Smooth muscle cell (in vitro differentiated cells): Measurements from ENCODE around the gene PPIL6. TPM values are rescaled to one million over a fixed set of nuclear protein-coding genes. Genes with fewer than 3 reads are reported as not detected.
A peak's percentile ranks its signal among the peaks of the same experiment; 100 is the strongest.

ENCODE experiments used
- DNase-seq: peaks from one replicate; lab custom pipeline; 2025; ENCODE audit not compliant: unreplicated experiment; lab: John Stamatoyannopoulos, UW
- H2AFZ ChIP-seq: fragments of 200-600 bp; sonication (generic); 2 replicates; pipeline ENCODE4 v1.6.0; 2016; ENCODE audit warnings: antibody characterized with exemption, low read depth, mild to moderate bottlenecking
- H3F3A ChIP-seq: fragments of 200-600 bp; sonication (generic); 2 replicates; pipeline ENCODE4 v1.6.0; 2017; ENCODE audit warnings: antibody characterized with exemption, low read depth
- H3K27ac ChIP-seq: fragments of 200-600 bp; sonication (generic); 2 replicates; pipeline ENCODE4 v1.5.1; 2016; ENCODE audit warnings: low read depth, mild to moderate bottlenecking
- H3K27me3 ChIP-seq: fragments of 200-600 bp; sonication (generic); 2 replicates; pipeline ENCODE4 v1.6.1; 2016; ENCODE audit warnings: low read depth, mild to moderate bottlenecking
- H3K36me3 ChIP-seq: fragments of 200-600 bp; sonication (generic); 2 replicates; pipeline ENCODE4 v1.5.1; 2016; ENCODE audit warnings: low read depth
- H3K4me1 ChIP-seq: fragments of 200-600 bp; sonication (generic); 2 replicates; pipeline ENCODE4 v1.5.1; 2016; ENCODE audit warnings: low read depth
- H3K4me2 ChIP-seq: fragments of 200-600 bp; sonication (generic); 2 replicates; pipeline ENCODE4 v1.6.0; 2016; ENCODE audit warnings: mild to moderate bottlenecking
- H3K4me3 ChIP-seq: fragments of 200-600 bp; sonication (generic); 2 replicates; pipeline ENCODE4 v1.5.1; 2016; ENCODE audit warnings: mild to moderate bottlenecking
- H3K79me2 ChIP-seq: fragments of 200-600 bp; sonication (generic); 2 replicates; pipeline ENCODE4 v1.6.0; 2016; ENCODE audit warnings: low read depth, mild to moderate bottlenecking
- H3K9ac ChIP-seq: fragments of 200-600 bp; sonication (generic); 2 replicates; pipeline ENCODE4 v1.6.0; 2016; ENCODE audit warnings: low read depth
- H3K9me3 ChIP-seq: fragments of 200-600 bp; sonication (generic); replicated peaks from 2 replicates; pipeline ENCODE4 v1.5.1; 2016; ENCODE audit warnings: low read depth
- H4K20me1 ChIP-seq: fragments of 200-600 bp; sonication (generic); 2 replicates; pipeline ENCODE4 v1.6.0; 2016; ENCODE audit warnings: low read depth
- WGBS: methylation state at CpG from one replicate; pipeline ENCODE4 v1.1.7; 2016; ENCODE audit warnings: low lambda C conversion rate; 5-methylcytosine and 5-hydroxymethylcytosine counted together
- polyA plus RNA-seq: library from polyadenylated mRNA; unstranded; fragments of >200 nt; fragmentation: Nextera tagmentation; extraction: Ambion mirVana; gene quantifications from 2 replicates; pipeline ENCODE4 v1.2.1, GENCODE V29; 2016
- total RNA-seq: library from RNA; depleted of rRNA; stranded (reverse); fragments of >200 nt; gene quantifications from 2 replicates; pipeline ENCODE4 v1.2.3, GENCODE V29; 2014
- TF ChIP-seq, protein P1 (sequence below): fragments of 200-600 bp; sonication (generic); IDR thresholded peaks from 2 replicates; pipeline ENCODE4 v1.5.1; 2017; ENCODE audit warnings: borderline replicate concordance, mild to moderate bottlenecking, antibody characterized with exemption; ENCODE audit not compliant: insufficient read depth, poor library complexity, severe bottlenecking

PPIL6 gene
- total and polyA plus RNA-seq, 2 experiments from 2014 or later = 1.3 to 1.7 TPM

DNA sequence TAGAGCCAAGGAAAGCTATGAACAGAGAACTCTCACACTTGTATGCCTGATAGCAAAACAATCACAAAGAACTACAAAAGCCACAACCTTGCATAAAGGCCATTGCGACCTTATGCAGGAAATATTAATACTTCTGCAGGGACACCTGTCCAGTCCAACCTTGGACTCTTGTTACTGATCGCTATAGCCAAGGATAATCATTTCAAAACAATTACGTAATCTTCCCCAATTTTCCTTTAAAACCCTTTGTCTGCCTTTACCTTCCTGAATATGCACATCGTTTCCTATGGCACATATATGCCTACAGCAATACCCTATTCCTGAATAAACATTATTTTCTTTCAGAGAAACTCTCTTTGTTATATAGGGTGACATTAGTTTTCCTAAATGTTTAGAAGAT is 22.8 kb downstream of the PPIL6 start:
- 93% methylated on average over 4 of the region's 4 CpGs for WGBS
- TF ChIP-seq, protein P1, sequence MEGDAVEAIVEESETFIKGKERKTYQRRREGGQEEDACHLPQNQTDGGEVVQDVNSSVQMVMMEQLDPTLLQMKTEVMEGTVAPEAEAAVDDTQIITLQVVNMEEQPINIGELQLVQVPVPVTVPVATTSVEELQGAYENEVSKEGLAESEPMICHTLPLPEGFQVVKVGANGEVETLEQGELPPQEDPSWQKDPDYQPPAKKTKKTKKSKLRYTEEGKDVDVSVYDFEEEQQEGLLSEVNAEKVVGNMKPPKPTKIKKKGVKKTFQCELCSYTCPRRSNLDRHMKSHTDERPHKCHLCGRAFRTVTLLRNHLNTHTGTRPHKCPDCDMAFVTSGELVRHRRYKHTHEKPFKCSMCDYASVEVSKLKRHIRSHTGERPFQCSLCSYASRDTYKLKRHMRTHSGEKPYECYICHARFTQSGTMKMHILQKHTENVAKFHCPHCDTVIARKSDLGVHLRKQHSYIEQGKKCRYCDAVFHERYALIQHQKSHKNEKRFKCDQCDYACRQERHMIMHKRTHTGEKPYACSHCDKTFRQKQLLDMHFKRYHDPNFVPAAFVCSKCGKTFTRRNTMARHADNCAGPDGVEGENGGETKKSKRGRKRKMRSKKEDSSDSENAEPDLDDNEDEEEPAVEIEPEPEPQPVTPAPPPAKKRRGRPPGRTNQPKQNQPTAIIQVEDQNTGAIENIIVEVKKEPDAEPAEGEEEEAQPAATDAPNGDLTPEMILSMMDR = no peak

DNA sequence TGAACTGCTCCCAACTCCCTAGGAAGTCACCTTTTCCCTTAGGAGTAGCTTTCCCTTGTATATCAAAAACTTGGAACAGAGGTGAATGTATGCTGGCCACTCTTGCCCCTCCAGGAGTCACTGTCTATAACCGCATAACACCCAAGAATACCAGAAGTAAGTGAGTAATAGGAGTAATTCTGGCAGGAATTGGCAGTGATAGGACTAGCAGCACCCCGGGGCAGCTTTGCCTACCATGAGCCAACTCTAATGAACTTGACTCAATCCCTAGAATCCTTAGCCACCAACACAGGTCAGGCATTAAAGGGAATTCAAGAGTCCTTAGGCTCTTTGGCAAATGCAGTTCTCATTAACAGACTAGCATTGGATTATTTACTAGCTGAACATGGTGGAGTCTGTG is 29.4 kb downstream of the PPIL6 start:
- TF ChIP-seq, protein P1 = no peak
- Histone ChIP-seq H3K4me1 (no peaks in the 10 kb centered on the region), H3K9me3 (no peaks in the 10 kb centered on the region), H3K9ac (no peak overlapping the region), H3K4me2 (no peak overlapping the region), H4K20me1 (no peaks in the 10 kb centered on the region), H3K36me3 (no peaks in the 10 kb centered on the region), H3F3A (no peaks in the 10 kb centered on the region), H2AFZ (no peak overlapping the region), H3K27ac (no peak overlapping the region), H3K27me3 (no peaks in the 10 kb centered on the region), H3K4me3 (no peak overlapping the region), H3K79me2 (no peaks in the 10 kb centered on the region)
- no peak for DNase-seq
- WGBS = 93% methylated on average over 2 of the region's 2 CpGs

More for the DNA sequence above, 22.8 kb downstream of the PPIL6 start:
- no peaks in the 10 kb centered on the region for H3K9me3 ChIP-seq
- H3K9ac ChIP-seq = no peak overlapping the region
- no peaks in the 10 kb centered on the region for H3K79me2 ChIP-seq
- H3K27me3 ChIP-seq = no peaks in the 10 kb centered on the region
- H3F3A ChIP-seq = no peaks in the 10 kb centered on the region
- H3K4me3 ChIP-seq = no peak overlapping the region
- H3K4me2 ChIP-seq = no peak overlapping the region
- no peaks in the 10 kb centered on the region for H3K36me3 ChIP-seq
- DNase-seq = no peak
- H2AFZ ChIP-seq = no peak overlapping the region
- H3K4me1 ChIP-seq = no peaks in the 10 kb centered on the region
- no peaks in the 10 kb centered on the region for H4K20me1 ChIP-seq
- H3K27ac ChIP-seq = no peak overlapping the region

DNA sequence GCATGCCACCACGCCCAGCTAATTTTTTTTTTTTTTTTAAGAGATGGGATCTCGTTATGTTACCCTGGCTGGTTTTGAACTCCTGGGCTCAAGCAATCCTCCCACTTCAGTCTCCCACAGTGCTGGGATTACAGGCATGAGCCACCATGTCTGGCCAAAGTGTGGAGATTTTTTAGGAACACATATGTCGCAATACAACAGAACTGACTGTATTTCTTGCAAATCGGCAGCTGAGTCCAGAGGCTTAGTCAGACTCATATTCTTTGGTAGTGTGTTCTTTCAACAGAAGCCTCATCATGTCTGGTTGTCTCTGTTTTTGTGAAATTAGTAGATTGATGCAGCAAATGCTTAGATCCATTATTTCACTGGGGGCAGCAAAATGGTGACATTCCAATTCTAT is 34.2 kb downstream of the PPIL6 start:
- no peak overlapping the region for H3K4me3 ChIP-seq
- H3K36me3 ChIP-seq = no peaks in the 10 kb centered on the region
- H3K27ac ChIP-seq = no peak overlapping the region
- H3K4me2 ChIP-seq = no peak overlapping the region
- H3K79me2 ChIP-seq = no peaks in the 10 kb centered on the region
- no peaks in the 10 kb centered on the region for H3K9me3 ChIP-seq
- H3F3A ChIP-seq = no peaks in the 10 kb centered on the region
- H3K9ac ChIP-seq = no peak overlapping the region
- H3K4me1 ChIP-seq = peaks cover 9% of the 10 kb centered on the region
- TF ChIP-seq, protein P1 = no peak
- no peak for DNase-seq
- WGBS = 56% methylated on average over 4 of the region's 4 CpGs
- no peaks in the 10 kb centered on the region for H3K27me3 ChIP-seq
- H2AFZ ChIP-seq = no peak overlapping the region
- H4K20me1 ChIP-seq = no peaks in the 10 kb centered on the region

DNA sequence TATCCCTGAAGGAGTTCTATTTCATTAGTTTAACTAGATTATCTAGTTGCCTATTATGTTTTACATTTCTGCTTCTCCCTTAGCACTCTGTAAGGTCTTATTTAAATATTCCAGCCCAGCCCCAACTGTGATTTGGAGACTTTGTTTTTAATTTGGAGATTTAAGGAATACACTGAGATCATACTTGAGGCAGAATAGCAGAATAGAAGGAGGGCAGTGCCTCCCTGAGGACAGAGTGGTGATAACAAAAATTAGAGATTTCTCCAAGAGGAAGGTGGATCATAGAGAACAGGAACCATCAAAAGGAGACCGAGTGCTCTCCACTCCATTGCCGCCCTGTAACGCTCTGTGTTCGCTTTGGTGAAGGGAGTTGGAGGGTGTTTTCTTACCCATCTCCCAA is 43.4 kb downstream of the PPIL6 start:
- Histone ChIP-seq H4K20me1 (no peaks in the 10 kb centered on the region), H3K4me3 (no peak overlapping the region), H3K27me3 (no peaks in the 10 kb centered on the region), H3K4me1 (no peaks in the 10 kb centered on the region), H3K36me3 (no peaks in the 10 kb centered on the region), H3K9me3 (no peaks in the 10 kb centered on the region), H3K9ac (no peak overlapping the region), H3K79me2 (no peaks in the 10 kb centered on the region), H2AFZ (no peak overlapping the region), H3F3A (no peaks in the 10 kb centered on the region), H3K4me2 (no peak overlapping the region), H3K27ac (no peak overlapping the region)
- 86% methylated on average over 4 of the region's 4 CpGs for WGBS
- no peak for DNase-seq
- TF ChIP-seq, protein P1 = peak; percentile 18
